ENCODE data around the gene SPOUT1.

The SPOUT1 gene

GRCh38 chr9:128770286-128771030 is 59.1 kb downstream of the SPOUT1 start:
- peak overlapping the region; percentile 95 for H3K4me3 ChIP-seq (ENCODE audit: low read length)
- TF ChIP-seq CTCF (IDR thresholded peaks at IDR 0.05; ENCODE audit: insufficient read depth, low read depth, low read length, missing control alignments): no peak
- no peak for DNase-seq (ENCODE audit: low read depth)

Data from epithelial cell of esophagus (primary cell).